Measurements from ENCODE around the gene STX2. TPM values are rescaled to one million over a fixed set of nuclear protein-coding genes. Genes with fewer than 3 reads are reported as not detected.
A peak's percentile ranks its signal among the peaks of the same experiment; 100 is the strongest.

STX2 gene
- total and polyA plus RNA-seq, 2 donors from 2014 or later, result 10.1 to 20.4 TPM

GRCh38 chr12:130792821-130793553, 46.1 kb downstream of the STX2 start:
- Histone ChIP-seq H3K9ac (ENCODE audit: low read length in 3 of 3) (no peak overlapping the region), H3K36me3 (ENCODE audit: control insufficient read depth in 2 of 3, insufficient read depth in 3 of 3, low read length in 3 of 3) (peaks cover 0 to 11% (median 10%) of the 10 kb centered on the region in 3 donors), H3K4me3 (ENCODE audit: low read length in 3 of 3) (no peak overlapping the region), H3K4me1 (ENCODE audit: control insufficient read depth in 2 of 3, insufficient read depth in 2 of 3, low read depth in 1 of 3, low read length in 3 of 3) (no peaks in the 10 kb centered on the region), H3K9me3 (ENCODE audit: control insufficient read depth in 2 of 3, insufficient read depth in 1 of 3, low read length in 3 of 3) (no peaks in the 10 kb centered on the region), H3K27ac (ENCODE audit: low read depth in 2 of 2, low read length in 2 of 2) (no peak overlapping the region), H3K27me3 (ENCODE audit: control insufficient read depth, insufficient read depth, low read length) (no peaks in the 10 kb centered on the region)
- intact Hi-C loops (cut with DNase I), result no loop called here
- DNase-seq, result peak in 3 of 5 donors; percentile 35 to 48 (median 46)
- FAIRE-seq, result no peak
- no peak for TF ChIP-seq CTCF (IDR thresholded peaks at IDR 0.05; ENCODE audit: borderline replicate concordance, extremely low read depth, insufficient read depth)

- H3K4me1 ChIP-seq (ENCODE audit: control insufficient read depth in 2 of 3, insufficient read depth in 2 of 3, low read depth in 1 of 3, low read length in 3 of 3), result no peaks in the 10 kb centered on the region
- intact Hi-C loops (cut with DNase I), result no loop called here
- no peak overlapping the region for H3K9ac ChIP-seq (ENCODE audit: low read length in 3 of 3)
- no peaks in the 10 kb centered on the region for H3K9me3 ChIP-seq (ENCODE audit: control insufficient read depth in 2 of 3, insufficient read depth in 1 of 3, low read length in 3 of 3)
- no peak for TF ChIP-seq CTCF (IDR thresholded peaks at IDR 0.05; ENCODE audit: borderline replicate concordance, extremely low read depth, insufficient read depth)
- H3K27ac ChIP-seq (ENCODE audit: low read depth in 2 of 2, low read length in 2 of 2), result no peak overlapping the region
- no peak for DNase-seq
- H3K27me3 ChIP-seq (ENCODE audit: control insufficient read depth, insufficient read depth, low read length), result no peaks in the 10 kb centered on the region
- H3K4me3 ChIP-seq (ENCODE audit: low read length in 3 of 3), result no peak overlapping the region
- peaks cover 0 to 8% (median 5%) of the 10 kb centered on the region in 3 donors for H3K36me3 ChIP-seq (ENCODE audit: control insufficient read depth in 2 of 3, insufficient read depth in 3 of 3, low read length in 3 of 3)
- FAIRE-seq, result no peak
Measured at GRCh38 chr12:130791629-130792028, 47.4 kb downstream of the STX2 start.

- intact Hi-C loops (cut with DNase I), result no loop called here
- peaks cover 0 to 3% (median 0%) of the 10 kb centered on the region in 3 donors for H3K36me3 ChIP-seq (ENCODE audit: control insufficient read depth in 2 of 3, insufficient read depth in 3 of 3, low read length in 3 of 3)
Measured at GRCh38 chr12:130788515-130788914, 50.5 kb downstream of the STX2 start.

More at GRCh38 chr12:130788515-130788914, 50.5 kb downstream of the STX2 start:
- H3K9ac ChIP-seq (ENCODE audit: low read length in 3 of 3), result no peak overlapping the region
- H3K9me3 ChIP-seq (ENCODE audit: control insufficient read depth in 2 of 3, insufficient read depth in 1 of 3, low read length in 3 of 3), result peaks cover 0 to 12% (median 2%) of the 10 kb centered on the region in 3 donors
- FAIRE-seq (no peak), DNase-seq (no peak)
- no peaks in the 10 kb centered on the region for H3K4me1 ChIP-seq (ENCODE audit: control insufficient read depth in 2 of 3, insufficient read depth in 2 of 3, low read depth in 1 of 3, low read length in 3 of 3)
- no peaks in the 10 kb centered on the region for H3K27me3 ChIP-seq (ENCODE audit: control insufficient read depth, insufficient read depth, low read length)
- no peak overlapping the region for H3K27ac ChIP-seq (ENCODE audit: low read depth in 2 of 2, low read length in 2 of 2)
- H3K4me3 ChIP-seq (ENCODE audit: low read length in 3 of 3), result no peak overlapping the region
- no peak for TF ChIP-seq CTCF (IDR thresholded peaks at IDR 0.05; ENCODE audit: borderline replicate concordance, extremely low read depth, insufficient read depth)
